Stimulated activated CD4-positive, alpha-beta T cell treated with anti-CD3 and anti-CD28 coated beads, Interleukin-4, amount 100 ng/mL, for 4 hours (primary cell): ENCODE data around the gene PSMB9.
A peak's percentile ranks its signal among the peaks of the same experiment; 100 is the strongest.
"Not testable (repeated sequence)": the region's sequence is repeated elsewhere in the genome, so short reads cannot be mapped to it uniquely, and the experiment has no call there.

Experiments used
- DNase-seq, 2 experiments: peaks; one replicate each; pipeline ENCODE4 v3.0.0-alpha.2; 2020

PSMB9 gene

GRCh38 chr6:32865724-32866443 is 11.9 kb downstream of the PSMB9 start:
- DNase-seq = no peak

GRCh38 chr6:32867022-32867477 is 13.1 kb downstream of the PSMB9 start:
- DNase-seq = no peak

GRCh38 chr6:32867554-32868256 is 13.7 kb downstream of the PSMB9 start:
- no peak for DNase-seq

GRCh38 chr6:32868257-32868788 is 14.3 kb downstream of the PSMB9 start:
- peak; percentile 77 to 85 for DNase-seq

GRCh38 chr6:32873947-32874346 is 20.0 kb downstream of the PSMB9 start:
- not testable (repeated sequence) for DNase-seq

GRCh38 chr6:32876603-32877002 is 22.6 kb downstream of the PSMB9 start:
- no peak for DNase-seq

GRCh38 chr6:32879691-32880090 is 25.7 kb downstream of the PSMB9 start:
- DNase-seq = no peak

GRCh38 chr6:32880962-32881361 is 27.0 kb downstream of the PSMB9 start:
- DNase-seq = not testable (repeated sequence)

- no peak for DNase-seq
These were observed 28.9 kb downstream of the PSMB9 start for GRCh38 chr6:32882879-32883250.

GRCh38 chr6:32883789-32884188 is 29.8 kb downstream of the PSMB9 start:
- DNase-seq = no peak

- no peak for DNase-seq
These were observed 31.8 kb downstream of the PSMB9 start for GRCh38 chr6:32885698-32886286.

GRCh38 chr6:32886681-32887383 is 32.8 kb downstream of the PSMB9 start:
- no peak for DNase-seq

GRCh38 chr6:32887616-32888015 is 33.6 kb downstream of the PSMB9 start:
- DNase-seq = no peak

- no peak for DNase-seq
These were observed 34.6 kb downstream of the PSMB9 start for GRCh38 chr6:32888576-32888975.

GRCh38 chr6:32889533-32889932 is 35.5 kb downstream of the PSMB9 start:
- DNase-seq = no peak

- no peak for DNase-seq
These were observed 36.8 kb downstream of the PSMB9 start for GRCh38 chr6:32890831-32891230.

- peak; percentile 92 to 95 for DNase-seq
These were observed 40.4 kb downstream of the PSMB9 start for GRCh38 chr6:32894085-32895005.

- no peak for DNase-seq
These were observed 41.0 kb downstream of the PSMB9 start for GRCh38 chr6:32895006-32895345.

- no peak for DNase-seq
These were observed 50.0 kb downstream of the PSMB9 start for GRCh38 chr6:32903952-32904351.

GRCh38 chr6:32905078-32905477 is 51.1 kb downstream of the PSMB9 start:
- DNase-seq = no peak

GRCh38 chr6:32906539-32906938 is 52.5 kb downstream of the PSMB9 start:
- DNase-seq = no peak

- DNase-seq = no peak
These were observed 54.9 kb downstream of the PSMB9 start for GRCh38 chr6:32908897-32909296.
